Tibial nerve (tissue), 4 donors: ENCODE results near the gene AMFR.

Experiments
- CTCF ChIP-seq, 5 experiments: fragments of 200-600 bp in 3 of 5; fragments of 450-650 bp in 2 of 5; sonication (generic) in 3 of 5; IDR thresholded peaks; one replicate each; pipeline ENCODE4 v1.5.1; 2016 to 2019; ENCODE audit warnings: antibody characterized with exemption in 5 of 5, mild to moderate bottlenecking in 3 of 5, moderate library complexity in 2 of 5
- EP300 ChIP-seq, 2 donors: sonication (generic); formaldehyde crosslinking; IDR thresholded peaks; one replicate each; pipeline ENCODE4 v1.6.1; 2017; ENCODE audit warnings: antibody characterized with exemption in 2 of 2, mild to moderate bottlenecking in 1 of 2

GRCh38 chr16:56450275-56450985 is 25.1 kb upstream of the AMFR start:
- TF ChIP-seq CTCF (IDR thresholded peaks at IDR 0.05) (no peak), EP300 (IDR thresholded peaks at IDR 0.05) (no peak)
